IMR-90 (cell line): ENCODE measurements around the gene NME7. TPM values are rescaled to one million over a fixed set of nuclear protein-coding genes. Genes with fewer than 3 reads are reported as not detected.

ENCODE experiments used
- ATAC-seq: fragments of 200-7000 bp; cut with Tn5 transposase; 2 replicates; pipeline ENCODE4 v1.9.1; 2020; ENCODE audit warnings: low read depth, mild to moderate bottlenecking, moderate library complexity
- BruUV-seq: library from RNA; stranded (reverse); fragments of 400-500 nt; replicated peaks from 2 replicates; lab custom pipeline; 2021; lab: Mats Ljungman, UMichigan
- CTCF ChIA-PET: fragments of 300-600 bp; formaldehyde crosslinking; extraction: SDS; loops from one replicate; lab custom pipeline; 2021; ENCODE audit warnings: antibody characterized with exemption; lab: Yijun Ruan, JAX
- POLR2A ChIA-PET: fragments of 300-600 bp; sonication (Branson Sonifier 250); formaldehyde crosslinking; loops from one replicate; lab custom pipeline; 2022; ENCODE audit warnings: antibody characterized with exemption; ENCODE audit not compliant: unreplicated experiment; lab: Charles Lee
- DNase-seq: peaks from one replicate; pipeline ENCODE4 v3.0.0; 2013
- H2AFZ ChIP-seq: replicated peaks from 2 replicates; pipeline ENCODE3; 2013; ENCODE audit warnings: low read length, mild to moderate bottlenecking; ENCODE audit not compliant: poor library complexity
- H2AK5ac ChIP-seq: 2 replicates; pipeline ENCODE4 v1.6.1; 2013; ENCODE audit warnings: low read depth, low read length, inconsistent platforms
- H2AK9ac ChIP-seq: replicated peaks from 2 replicates; pipeline ENCODE3; 2013; ENCODE audit warnings: mild to moderate bottlenecking, low read depth, low read length, moderate library complexity; ENCODE audit not compliant: poor library complexity
- H2BK120ac ChIP-seq: 2 replicates; pipeline ENCODE4 v1.6.1; 2013; ENCODE audit warnings: low read depth, low read length, inconsistent platforms
- H2BK15ac ChIP-seq: 3 replicates; pipeline ENCODE4 v1.6.1; 2013; ENCODE audit warnings: low read depth, low read length, inconsistent platforms
- H2BK20ac ChIP-seq: 2 replicates; pipeline ENCODE4 v1.6.1; 2013; ENCODE audit warnings: low read depth, mild to moderate bottlenecking, inconsistent platforms, low read length, moderate library complexity
- H2BK5ac ChIP-seq: 2 replicates; pipeline ENCODE4 v1.6.1; 2013; ENCODE audit warnings: mild to moderate bottlenecking, low read depth, low read length, inconsistent platforms; ENCODE audit not compliant: poor library complexity, severe bottlenecking
- H3K14ac ChIP-seq: replicated peaks from 2 replicates; pipeline ENCODE4 v1.6.1; 2013; ENCODE audit warnings: low read depth, low read length, inconsistent platforms
- H3K18ac ChIP-seq: 2 replicates; pipeline ENCODE4 v1.6.1; 2013; ENCODE audit warnings: low read depth, low read length, control low read depth
- H3K23ac ChIP-seq: 2 replicates; pipeline ENCODE4 v1.6.1; 2013; ENCODE audit warnings: low read depth, low read length, inconsistent platforms
- H3K27ac ChIP-seq: 2 replicates; pipeline ENCODE4 v1.5.1; 2013; ENCODE audit warnings: mild to moderate bottlenecking, control low read depth, low read length; ENCODE audit not compliant: insufficient read depth
- H3K27me3 ChIP-seq: 2 replicates; pipeline ENCODE4 v1.6.1; 2013; ENCODE audit warnings: low read length; ENCODE audit not compliant: control insufficient read depth, insufficient read depth
- H3K36me3 ChIP-seq: 2 replicates; pipeline ENCODE4 v1.6.1; 2013; ENCODE audit warnings: low read length, mixed read lengths; ENCODE audit not compliant: control insufficient read depth, insufficient read depth
- H3K4ac ChIP-seq: 2 replicates; pipeline ENCODE4 v1.6.1; 2013; ENCODE audit warnings: low read depth, low read length, inconsistent platforms
- H3K4me1 ChIP-seq: 2 replicates; pipeline ENCODE4 v1.6.1; 2013; ENCODE audit warnings: low read length, mixed read lengths; ENCODE audit not compliant: control insufficient read depth, insufficient read depth
- H3K4me2 ChIP-seq: 2 replicates; pipeline ENCODE4 v1.6.1; 2013; ENCODE audit warnings: low read depth, mild to moderate bottlenecking, control low read depth, low read length, moderate library complexity
- H3K4me3 ChIP-seq: 2 replicates; pipeline ENCODE4 v1.5.1; 2013; ENCODE audit warnings: low read depth, mild to moderate bottlenecking, control low read depth, low read length, moderate library complexity; ENCODE audit not compliant: insufficient read depth
- H3K56ac ChIP-seq: 2 replicates; pipeline ENCODE4 v1.6.1; 2013; ENCODE audit warnings: low read length, inconsistent platforms; ENCODE audit not compliant: insufficient read depth; ENCODE audit errors: extremely low read depth
- H3K79me1 ChIP-seq, 2 experiments: 2 replicates each; pipeline ENCODE4 v1.6.1; 2013; ENCODE audit warnings: low read length in 2 of 2, inconsistent platforms in 1 of 2, low read depth in 1 of 2
- H3K9ac ChIP-seq: 2 replicates; pipeline ENCODE4 v1.6.1; 2013; ENCODE audit warnings: low read depth, low read length, control low read depth
- H3K9me1 ChIP-seq: 2 replicates; pipeline ENCODE4 v1.6.1; 2013; ENCODE audit warnings: low read length, inconsistent platforms; ENCODE audit not compliant: insufficient read depth
- H3K9me3 ChIP-seq: 2 replicates; pipeline ENCODE4 v1.6.1; 2013; ENCODE audit warnings: low read length; ENCODE audit not compliant: control insufficient read depth, insufficient read depth
- H4K20me1 ChIP-seq: 2 replicates; pipeline ENCODE4 v1.6.1; 2013; ENCODE audit warnings: low read length, inconsistent platforms; ENCODE audit not compliant: insufficient read depth
- H4K5ac ChIP-seq: 2 replicates; pipeline ENCODE4 v1.6.1; 2013; ENCODE audit warnings: mild to moderate bottlenecking, low read depth, low read length, control low read depth
- H4K8ac ChIP-seq, 2 experiments: 2 replicates each; pipeline ENCODE4 v1.6.1; 2013; ENCODE audit warnings: low read depth in 2 of 2, low read length in 2 of 2, control low read depth in 1 of 2, inconsistent platforms in 1 of 2
- H4K91ac ChIP-seq: 2 replicates; pipeline ENCODE4 v1.6.1; 2013; ENCODE audit warnings: low read depth, low read length, inconsistent platforms; ENCODE audit not compliant: insufficient read depth
- BHLHE40 ChIP-seq: fragments of 150-350 bp; IDR thresholded peaks from 2 replicates; pipeline ENCODE4 v1.6.1; 2016; ENCODE audit warnings: mild to moderate bottlenecking, low read depth, low read length
- CEBPB ChIP-seq: IDR thresholded peaks from 2 replicates; pipeline ENCODE4 v1.6.1; 2012; ENCODE audit warnings: low read depth, low read length, improper control_type of control experiment
- CHD1 ChIP-seq: IDR thresholded peaks from 2 replicates; pipeline ENCODE4 v1.6.1; 2012; ENCODE audit warnings: low read depth, low read length, improper control_type of control experiment
- FOS ChIP-seq: fragments of 150-350 bp; IDR thresholded peaks from 2 replicates; pipeline ENCODE4 v1.6.1; 2016; ENCODE audit warnings: low read depth, low read length
- MAZ ChIP-seq: IDR thresholded peaks from 2 replicates; pipeline ENCODE4 v1.6.1; 2012; ENCODE audit warnings: low read depth, mild to moderate bottlenecking, low read length, improper control_type of control experiment, moderate library complexity, borderline replicate concordance
- NFE2L2 ChIP-seq: fragments of 150-350 bp; IDR thresholded peaks from 2 replicates; pipeline ENCODE4 v1.6.1; 2016; ENCODE audit warnings: low read depth, mild to moderate bottlenecking, low read length
- POLR2A ChIP-seq: IDR thresholded peaks from 2 replicates; pipeline ENCODE4 v1.6.1; 2012; ENCODE audit warnings: mild to moderate bottlenecking, low read depth, low read length
- RAD21 ChIP-seq: IDR thresholded peaks from 2 replicates; pipeline ENCODE4 v1.6.1; 2012; ENCODE audit warnings: low read length, improper control_type of control experiment
- RCOR1 ChIP-seq: IDR thresholded peaks from 2 replicates; pipeline ENCODE4 v1.6.1; 2012; ENCODE audit warnings: mild to moderate bottlenecking, low read length, improper control_type of control experiment; ENCODE audit not compliant: insufficient replicate concordance
- RFX5 ChIP-seq: IDR thresholded peaks from 2 replicates; pipeline ENCODE4 v1.8.0; 2012; ENCODE audit warnings: low read depth, mild to moderate bottlenecking, low read length, moderate library complexity
- WGBS, 2 experiments: methylation state at CpG; one replicate each; pipeline versions ENCODE4 v1.1.5 to v1.1.7; 2013; ENCODE audit warnings: missing lambda C conversion rate in 2 of 2; ENCODE audit not compliant: insufficient read length in 1 of 2; ENCODE audit errors: extremely low coverage in 2 of 2; 5-methylcytosine and 5-hydroxymethylcytosine counted together
- dilution Hi-C: fragments of 300-500 bp; cut with HindIII; formaldehyde crosslinking; loops from one replicate; pipeline ENCODE4 v1.14.3; 2018; ENCODE audit warnings: low sequenced_read_pairs; ENCODE audit not compliant: unreplicated experiment
- in situ Hi-C: fragments of 300-500 bp; cut with MboI; formaldehyde crosslinking; loops from 3 replicates; pipeline ENCODE4 v1.14.3; 2019; ENCODE audit warnings: low sequenced_read_pairs, inconsistent platforms, mixed read lengths
- intact Hi-C: fragments of 100-400 bp; cut with micrococcal nuclease; formaldehyde crosslinking; loops from 2 replicates; pipeline ENCODE4 v1.10.0; 2022
- polyA plus RNA-seq, 3 experiments: library from polyadenylated mRNA; depleted of rRNA; stranded (reverse); fragments of >200 nt; gene quantifications; 2 replicates each; pipeline ENCODE4 v1.2.3, GENCODE V29; 2012; ENCODE audit warnings: low replicate concordance in 1 of 3
- total RNA-seq: library from RNA; depleted of rRNA; stranded (reverse); fragments of >200 nt; gene quantifications from 2 replicates; pipeline ENCODE4 v1.2.3, GENCODE V29; 2012
- TF ChIP-seq, protein P1 (sequence below): conservative IDR thresholded peaks from 2 replicates; pipeline ENCODE4 v1.5.1; 2012; ENCODE audit warnings: mild to moderate bottlenecking, low read depth, low read length, improper control_type of control experiment
- TF ChIP-seq, protein P2 (sequence below): fragments of 150-350 bp; IDR thresholded peaks from 2 replicates; pipeline ENCODE4 v1.6.1; 2017; ENCODE audit warnings: mild to moderate bottlenecking, antibody characterized with exemption, low read length, low read depth

NME7 gene
- total and polyA plus RNA-seq, 2 of the 4 experiments (the other 2 are of a cell fraction) = 18.3 to 22.4 TPM

GRCh38 chr1:169156580-169156979 lies 211.0 kb downstream of the NME7 start:
- H3K18ac ChIP-seq = no peak overlapping the region
- H3K27ac ChIP-seq = no peak overlapping the region
- H3K9me3 ChIP-seq = no peaks in the 10 kb centered on the region
- in situ Hi-C loops (no loop called here), dilution Hi-C loops (no loop called here), intact Hi-C loops (no loop called here)
- TF ChIP-seq RFX5 = no peak
- TF ChIP-seq BHLHE40 = no peak
- TF ChIP-seq RAD21 = no peak
- TF ChIP-seq FOS = no peak
- no peak for TF ChIP-seq RCOR1
- TF ChIP-seq MAZ = no peak
- TF ChIP-seq, protein P1, sequence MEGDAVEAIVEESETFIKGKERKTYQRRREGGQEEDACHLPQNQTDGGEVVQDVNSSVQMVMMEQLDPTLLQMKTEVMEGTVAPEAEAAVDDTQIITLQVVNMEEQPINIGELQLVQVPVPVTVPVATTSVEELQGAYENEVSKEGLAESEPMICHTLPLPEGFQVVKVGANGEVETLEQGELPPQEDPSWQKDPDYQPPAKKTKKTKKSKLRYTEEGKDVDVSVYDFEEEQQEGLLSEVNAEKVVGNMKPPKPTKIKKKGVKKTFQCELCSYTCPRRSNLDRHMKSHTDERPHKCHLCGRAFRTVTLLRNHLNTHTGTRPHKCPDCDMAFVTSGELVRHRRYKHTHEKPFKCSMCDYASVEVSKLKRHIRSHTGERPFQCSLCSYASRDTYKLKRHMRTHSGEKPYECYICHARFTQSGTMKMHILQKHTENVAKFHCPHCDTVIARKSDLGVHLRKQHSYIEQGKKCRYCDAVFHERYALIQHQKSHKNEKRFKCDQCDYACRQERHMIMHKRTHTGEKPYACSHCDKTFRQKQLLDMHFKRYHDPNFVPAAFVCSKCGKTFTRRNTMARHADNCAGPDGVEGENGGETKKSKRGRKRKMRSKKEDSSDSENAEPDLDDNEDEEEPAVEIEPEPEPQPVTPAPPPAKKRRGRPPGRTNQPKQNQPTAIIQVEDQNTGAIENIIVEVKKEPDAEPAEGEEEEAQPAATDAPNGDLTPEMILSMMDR = no peak
- no peak for TF ChIP-seq POLR2A
- TF ChIP-seq NFE2L2 = no peak
- no peak for TF ChIP-seq CEBPB
- TF ChIP-seq, protein P2, sequence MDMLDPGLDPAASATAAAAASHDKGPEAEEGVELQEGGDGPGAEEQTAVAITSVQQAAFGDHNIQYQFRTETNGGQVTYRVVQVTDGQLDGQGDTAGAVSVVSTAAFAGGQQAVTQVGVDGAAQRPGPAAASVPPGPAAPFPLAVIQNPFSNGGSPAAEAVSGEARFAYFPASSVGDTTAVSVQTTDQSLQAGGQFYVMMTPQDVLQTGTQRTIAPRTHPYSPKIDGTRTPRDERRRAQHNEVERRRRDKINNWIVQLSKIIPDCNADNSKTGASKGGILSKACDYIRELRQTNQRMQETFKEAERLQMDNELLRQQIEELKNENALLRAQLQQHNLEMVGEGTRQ = no peak
- no peak for TF ChIP-seq CHD1
- WGBS, 2 experiments = no CpG with 5 or more reads among the region's 3 CpGs
- H4K5ac ChIP-seq = no peak overlapping the region
- no peaks in the 10 kb centered on the region for H3K79me1 ChIP-seq
- no peak overlapping the region for H3K4ac ChIP-seq
- H2BK5ac ChIP-seq = no peak overlapping the region
- no peak overlapping the region for H2BK15ac ChIP-seq
- H3K4me2 ChIP-seq = no peak overlapping the region
- no peak overlapping the region for H2AFZ ChIP-seq
- no peaks in the 10 kb centered on the region for H3K4me1 ChIP-seq
- no peaks in the 10 kb centered on the region; the same call in 1 of the 2 replicates for H3K9me1 ChIP-seq
- H2AK5ac ChIP-seq = no peak overlapping the region
- H3K23ac ChIP-seq = no peak overlapping the region
- no peak for DNase-seq
- H2BK20ac ChIP-seq = no peak overlapping the region
- BruUV-seq = no TSS peak
- no peak overlapping the region for H2AK9ac ChIP-seq
- no peak for ATAC-seq
- no peak overlapping the region for H4K91ac ChIP-seq
- H4K20me1 ChIP-seq = no peaks in the 10 kb centered on the region
- no peak overlapping the region for H3K14ac ChIP-seq
- H3K36me3 ChIP-seq = no peaks in the 10 kb centered on the region
- H3K4me3 ChIP-seq = no peak overlapping the region
- no peak overlapping the region for H4K8ac ChIP-seq
- CTCF ChIA-PET = no interaction called here
- POLR2A ChIA-PET = no interaction called here
- no peak overlapping the region for H3K9ac ChIP-seq
- no peak overlapping the region for H3K56ac ChIP-seq
- no peak overlapping the region for H2BK120ac ChIP-seq
- no peaks in the 10 kb centered on the region for H3K27me3 ChIP-seq
